ENCODE data around the gene MND1. TPM values are rescaled to one million over a fixed set of nuclear protein-coding genes. Genes with fewer than 3 reads are reported as not detected.

Gene MND1
- total RNA-seq, 2 experiments from 2014 or later, result 24.2 to 27.6 TPM

DNA sequence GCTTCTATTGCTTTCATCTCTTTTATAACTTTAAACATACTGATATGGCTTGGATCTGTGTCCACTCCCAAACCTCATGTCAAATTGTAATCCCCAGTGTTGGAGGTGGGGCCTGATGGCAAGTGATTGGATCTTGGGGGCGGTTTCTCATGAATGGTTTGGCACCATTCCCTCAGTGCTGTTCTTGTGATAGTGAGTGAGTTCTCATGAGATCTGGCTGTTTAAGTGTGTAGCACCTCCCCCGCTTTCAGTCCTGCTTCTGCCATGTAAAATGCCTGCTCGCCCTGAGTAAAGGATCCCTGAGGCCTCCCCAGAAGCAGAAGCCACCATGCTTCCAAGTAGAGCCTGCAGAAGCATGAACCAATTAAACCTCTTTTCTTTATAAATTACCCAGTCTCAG lies 17.7 kb downstream of the MND1 start:
- Mint-ChIP-seq H3K36me3 (ENCODE audit: low read depth) (peaks cover 76% of the 10 kb centered on the region), H3K4me3 (no peak overlapping the region)
- CTCF ChIA-PET, result interaction anchor here (0.9 kb wide), 1 partner anchor 10 kb away, joined by 3 read pairs; no protein-coding TSS in a partner anchor

GRCh38 chr4:153364061-153364460 lies 19.6 kb downstream of the MND1 start:
- H3K27me3 Mint-ChIP-seq, result no peaks in the 10 kb centered on the region
- H3K4me3 Mint-ChIP-seq, result no peak overlapping the region
- H3K36me3 Mint-ChIP-seq (ENCODE audit: low read depth), result peaks cover 81% of the 10 kb centered on the region
- POLR2A ChIA-PET, result no interaction called here
- no peak for DNase-seq
- CTCF ChIA-PET, result interaction anchor here (0.6 to 1.0 kb wide), 2 partner anchors 15 to 20 kb away, joined by 3 to 4 read pairs; no protein-coding TSS in a partner anchor
- H3K4me1 Mint-ChIP-seq, result peaks cover 20% of the 10 kb centered on the region
- H3K27ac Mint-ChIP-seq, result no peak overlapping the region
- H3K9me3 Mint-ChIP-seq, result peaks cover 3% of the 10 kb centered on the region

More for the DNA sequence above, 17.7 kb downstream of the MND1 start:
- H3K27ac Mint-ChIP-seq, result no peak overlapping the region
- peaks cover 15% of the 10 kb centered on the region for H3K4me1 Mint-ChIP-seq
- no peaks in the 10 kb centered on the region for H3K27me3 Mint-ChIP-seq
- no peak for DNase-seq
- peaks cover 3% of the 10 kb centered on the region for H3K9me3 Mint-ChIP-seq
- POLR2A ChIA-PET, result interaction anchor here (0.6 kb wide), 1 partner anchor 43 kb away, joined by 3 read pairs; no protein-coding TSS in a partner anchor

DNA sequence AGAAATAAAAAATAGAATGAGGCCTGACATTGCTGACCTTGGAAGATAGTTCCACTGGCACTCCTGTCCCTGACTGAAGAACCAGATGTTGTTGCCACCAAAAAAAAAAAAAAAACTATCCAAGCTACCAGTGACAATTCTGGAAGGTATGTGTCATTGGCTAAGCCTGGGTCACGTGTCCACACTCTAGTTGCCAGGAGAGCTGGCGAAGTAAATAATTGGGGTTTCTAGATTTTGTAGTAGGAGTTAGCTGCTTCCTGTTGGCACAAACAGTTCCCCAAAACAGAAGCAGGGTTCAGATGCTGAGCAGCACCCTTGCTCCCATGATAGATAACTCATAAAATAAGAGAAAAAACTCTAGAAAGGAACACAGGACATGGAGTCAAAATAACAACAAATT lies 20.5 kb downstream of the MND1 start:
- Mint-ChIP-seq H3K4me3 (no peak overlapping the region), H3K9me3 (peaks cover 3% of the 10 kb centered on the region), H3K27ac (no peak overlapping the region), H3K27me3 (no peaks in the 10 kb centered on the region), H3K36me3 (ENCODE audit: low read depth) (peaks cover 79% of the 10 kb centered on the region), H3K4me1 (peaks cover 20% of the 10 kb centered on the region)
- no peak for DNase-seq
- ChIA-PET CTCF (interaction anchor here (0.6 kb wide), 2 partner anchors 19 to 341 kb away, joined by 3 to 4 read pairs; no protein-coding TSS in a partner anchor), POLR2A (interaction anchor here (0.6 kb wide), 1 partner anchor 43 kb away, joined by 4 read pairs; no protein-coding TSS in a partner anchor)

DNA sequence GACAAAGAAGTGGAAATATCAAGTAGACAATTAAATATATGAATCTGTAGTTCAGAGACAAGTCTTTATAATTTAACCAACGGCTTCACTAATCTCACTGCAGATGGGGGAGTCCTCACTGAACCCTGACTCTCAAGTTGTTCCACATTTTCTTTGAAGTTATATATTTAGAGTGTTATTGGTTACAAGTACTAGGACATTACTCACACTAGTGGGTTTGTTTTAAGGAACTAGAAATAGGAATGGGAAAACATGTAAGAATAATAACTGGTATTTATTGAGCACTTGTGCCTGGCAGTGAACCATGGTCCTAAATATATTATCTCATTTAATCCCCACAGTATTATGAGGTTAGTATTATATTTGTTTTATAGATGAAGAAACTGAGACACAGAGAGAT lies 22.0 kb downstream of the MND1 start:
- peaks cover 20% of the 10 kb centered on the region for H3K4me1 Mint-ChIP-seq
- H3K36me3 Mint-ChIP-seq (ENCODE audit: low read depth), result peaks cover 83% of the 10 kb centered on the region
- H3K27ac Mint-ChIP-seq, result no peak overlapping the region
- H3K9me3 Mint-ChIP-seq, result peaks cover 3% of the 10 kb centered on the region
- H3K27me3 Mint-ChIP-seq, result no peaks in the 10 kb centered on the region
- H3K4me3 Mint-ChIP-seq, result no peak overlapping the region
- POLR2A ChIA-PET, result no interaction called here
- CTCF ChIA-PET, result no interaction called here
- DNase-seq, result no peak

DNA sequence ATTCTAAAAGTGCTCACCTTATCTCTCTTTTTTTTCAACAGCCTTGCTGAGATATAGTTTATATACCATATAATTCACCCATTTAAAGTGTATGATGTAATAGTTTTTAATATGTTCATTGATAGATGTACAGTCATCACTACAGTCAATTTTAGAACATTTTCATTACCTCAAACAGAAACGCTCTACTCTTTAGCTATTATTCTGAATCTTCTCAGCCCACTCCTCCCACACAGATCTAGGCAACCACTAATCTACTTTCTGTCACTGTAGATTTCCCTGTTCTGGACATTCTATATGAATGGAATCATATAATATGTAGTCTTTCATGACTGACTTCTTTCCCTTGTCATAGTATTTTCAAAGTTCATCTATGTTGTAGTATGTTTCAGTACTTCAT lies 22.6 kb downstream of the MND1 start:
- no peak overlapping the region for H3K4me3 Mint-ChIP-seq
- CTCF ChIA-PET, result no interaction called here
- no peaks in the 10 kb centered on the region for H3K27me3 Mint-ChIP-seq
- no peak for DNase-seq
- POLR2A ChIA-PET, result no interaction called here
- peaks cover 85% of the 10 kb centered on the region for H3K36me3 Mint-ChIP-seq (ENCODE audit: low read depth)
- peaks cover 20% of the 10 kb centered on the region for H3K4me1 Mint-ChIP-seq
- H3K9me3 Mint-ChIP-seq, result peaks cover 7% of the 10 kb centered on the region
- no peak overlapping the region for H3K27ac Mint-ChIP-seq

DNA sequence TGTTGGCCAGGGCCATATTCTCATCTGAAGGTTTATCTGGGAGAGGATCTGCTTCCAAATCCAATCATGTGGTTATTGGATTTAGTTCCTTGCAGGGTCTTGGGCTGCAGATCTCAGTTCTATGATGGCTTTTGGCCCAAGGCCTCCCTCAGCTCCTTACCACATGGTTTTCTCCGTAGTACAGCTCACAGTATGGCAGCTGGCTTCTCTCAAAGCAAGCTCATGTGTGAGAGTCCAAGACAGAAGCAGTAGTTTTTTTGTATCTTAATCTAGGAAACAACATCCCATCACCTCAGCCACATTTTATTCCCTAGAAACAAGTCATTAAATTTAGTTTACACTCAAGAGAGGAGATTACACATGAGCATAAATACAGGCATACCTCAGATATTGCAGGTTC lies 24.5 kb downstream of the MND1 start:
- ChIA-PET POLR2A (no interaction called here), CTCF (no interaction called here)
- Mint-ChIP-seq H3K4me1 (peaks cover 17% of the 10 kb centered on the region), H3K36me3 (ENCODE audit: low read depth) (peaks cover 81% of the 10 kb centered on the region), H3K27me3 (no peaks in the 10 kb centered on the region), H3K4me3 (no peak overlapping the region), H3K27ac (no peak overlapping the region), H3K9me3 (peaks cover 11% of the 10 kb centered on the region)
- no peak for DNase-seq

DNA sequence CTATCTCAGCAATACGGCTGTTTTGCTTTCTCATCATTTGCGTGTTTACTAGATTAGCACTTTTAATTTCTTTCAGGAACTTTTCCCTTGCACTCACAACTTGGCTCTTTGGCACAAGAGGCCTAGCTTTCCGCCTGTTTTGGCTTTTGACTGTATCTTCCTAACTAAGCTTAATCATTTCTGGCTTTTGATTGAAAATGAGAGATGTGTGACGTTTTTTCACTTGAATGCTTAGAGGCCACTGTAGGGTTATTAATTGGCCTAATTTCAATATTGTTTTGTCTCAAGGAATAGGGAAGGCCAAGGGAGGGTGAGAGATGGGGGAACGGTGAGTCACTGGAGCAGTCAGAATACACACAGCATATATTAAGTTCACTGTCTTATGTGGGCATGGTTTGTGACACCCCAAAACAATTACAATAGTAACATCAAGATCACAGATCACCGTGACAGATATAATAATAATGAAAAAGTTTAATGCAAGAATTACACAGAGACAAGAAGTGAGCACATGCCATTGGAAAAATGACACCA lies 27.3 kb downstream of the MND1 start:
- POLR2A ChIA-PET, result no interaction called here
- H3K36me3 Mint-ChIP-seq (ENCODE audit: low read depth), result peaks cover 71% of the 10 kb centered on the region
- H3K4me1 Mint-ChIP-seq, result peaks cover 14% of the 10 kb centered on the region
- H3K4me3 Mint-ChIP-seq, result no peak overlapping the region
- no peaks in the 10 kb centered on the region for H3K27me3 Mint-ChIP-seq
- DNase-seq, result no peak
- peaks cover 11% of the 10 kb centered on the region for H3K9me3 Mint-ChIP-seq
- no peak overlapping the region for H3K27ac Mint-ChIP-seq
- CTCF ChIA-PET, result interaction anchor here (1.0 to 1.5 kb wide), 3 partner anchors 9 to 202 kb away, joined by 3 to 4 read pairs (median 3); no protein-coding TSS in a partner anchor

DNA sequence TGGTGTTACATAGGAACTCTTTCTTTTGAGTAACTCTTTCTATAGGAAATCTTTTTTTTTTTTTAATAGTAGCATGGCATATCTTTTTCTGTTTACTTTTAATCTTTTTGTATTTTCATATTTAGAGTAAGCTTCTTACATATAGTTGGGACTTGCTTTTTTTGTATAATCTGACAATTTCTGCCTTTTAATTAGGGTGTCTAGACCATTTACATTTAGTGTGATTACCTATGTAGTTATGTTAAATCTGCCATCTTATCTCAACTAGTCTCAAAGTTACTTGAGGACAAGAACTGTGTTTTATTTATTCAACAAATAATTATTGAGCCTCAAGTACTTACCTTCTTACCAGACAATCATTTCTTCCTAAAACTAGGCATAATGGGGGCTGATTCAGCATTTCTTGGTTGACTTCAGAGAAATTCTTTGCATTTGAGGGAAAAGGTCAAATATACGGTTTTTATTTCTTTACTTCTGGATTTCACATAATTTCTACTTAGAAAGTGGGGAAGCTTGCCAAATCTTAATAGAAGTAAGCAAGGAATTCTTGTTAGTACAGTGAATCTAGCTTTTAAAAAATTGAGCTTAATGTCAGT lies 28.6 kb downstream of the MND1 start:
- peaks cover 58% of the 10 kb centered on the region for H3K36me3 Mint-ChIP-seq (ENCODE audit: low read depth)
- H3K27ac Mint-ChIP-seq, result no peak overlapping the region
- no peak overlapping the region for H3K4me3 Mint-ChIP-seq
- no peaks in the 10 kb centered on the region for H3K27me3 Mint-ChIP-seq
- peaks cover 1% of the 10 kb centered on the region for H3K4me1 Mint-ChIP-seq
- peaks cover 11% of the 10 kb centered on the region for H3K9me3 Mint-ChIP-seq
- DNase-seq, result no peak
- ChIA-PET CTCF (interaction anchor here (1.0 to 1.1 kb wide), 2 partner anchors 10 to 12 kb away, joined by 3 to 4 read pairs; no protein-coding TSS in a partner anchor), POLR2A (interaction anchor here (0.6 kb wide), 1 partner anchor 51 kb away, joined by 3 read pairs; no protein-coding TSS in a partner anchor)

DNA sequence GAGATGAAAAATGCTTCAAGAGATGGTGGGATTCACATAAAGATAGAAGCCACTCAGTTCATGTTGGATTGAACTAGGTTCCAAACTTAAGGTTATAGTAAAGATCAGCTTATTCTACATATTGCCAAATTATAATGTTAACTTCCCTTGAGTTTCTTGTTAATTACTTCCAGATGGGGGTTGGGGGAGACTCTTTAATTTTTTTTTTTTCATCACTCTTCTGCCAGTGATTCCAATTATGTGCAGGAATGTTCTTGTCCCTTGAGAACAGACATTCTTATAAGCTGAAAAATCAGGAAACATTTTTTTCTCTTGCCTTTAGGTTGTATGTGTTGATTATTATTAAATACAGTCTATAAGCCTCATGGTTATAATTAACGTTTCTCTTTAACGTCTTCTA lies 30.0 kb downstream of the MND1 start:
- POLR2A ChIA-PET, result no interaction called here
- peaks cover 11% of the 10 kb centered on the region for H3K9me3 Mint-ChIP-seq
- peaks cover 46% of the 10 kb centered on the region for H3K36me3 Mint-ChIP-seq (ENCODE audit: low read depth)

GRCh38 chr4:153375303-153375702 lies 30.8 kb downstream of the MND1 start:
- POLR2A ChIA-PET, result no interaction called here
- Mint-ChIP-seq H3K36me3 (ENCODE audit: low read depth) (peaks cover 38% of the 10 kb centered on the region), H3K9me3 (peaks cover 11% of the 10 kb centered on the region), H3K4me3 (no peak overlapping the region), H3K4me1 (no peaks in the 10 kb centered on the region), H3K27me3 (no peaks in the 10 kb centered on the region), H3K27ac (no peak overlapping the region)
- CTCF ChIA-PET, result interaction anchor here (0.9 to 1.2 kb wide), 3 partner anchors 16 to 275 kb away, joined by 3 read pairs; no protein-coding TSS in a partner anchor
- DNase-seq, result no peak

More for the DNA sequence above, 30.0 kb downstream of the MND1 start:
- DNase-seq, result no peak
- H3K4me3 Mint-ChIP-seq, result no peak overlapping the region
- H3K27ac Mint-ChIP-seq, result no peak overlapping the region
- no peaks in the 10 kb centered on the region for H3K27me3 Mint-ChIP-seq
- CTCF ChIA-PET, result interaction anchor here (0.9 to 1.2 kb wide), 5 partner anchors 11 to 276 kb away, joined by 3 to 4 read pairs (median 3); no protein-coding TSS in a partner anchor
- H3K4me1 Mint-ChIP-seq, result no peaks in the 10 kb centered on the region

DNA sequence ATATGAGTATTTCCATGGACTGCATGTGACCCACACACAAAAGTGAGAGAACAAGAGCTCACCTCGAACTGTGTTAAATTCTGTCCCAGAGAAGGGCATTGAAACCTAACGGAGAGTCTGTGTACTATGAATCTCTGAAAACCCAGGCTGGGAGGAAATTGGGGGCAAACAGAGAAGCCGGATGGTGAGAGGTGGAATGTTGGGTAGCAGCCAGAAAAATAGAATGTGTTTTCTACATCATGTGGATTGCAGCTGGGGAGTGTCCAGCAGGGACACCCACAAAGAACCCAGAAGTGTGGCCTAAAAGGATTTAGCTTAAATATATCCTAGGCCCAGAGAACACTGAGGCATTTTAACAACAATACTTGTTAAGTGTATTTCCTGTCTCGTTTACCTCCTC lies 38.6 kb downstream of the MND1 start:
- DNase-seq, result no peak
- Mint-ChIP-seq H3K4me1 (no peaks in the 10 kb centered on the region), H3K27me3 (no peaks in the 10 kb centered on the region), H3K27ac (no peak overlapping the region), H3K9me3 (no peaks in the 10 kb centered on the region), H3K4me3 (no peak overlapping the region), H3K36me3 (ENCODE audit: low read depth) (peaks cover 12% of the 10 kb centered on the region)
- ChIA-PET CTCF (interaction anchor here (0.7 kb wide), 1 partner anchor 15 kb away, joined by 4 read pairs; no protein-coding TSS in a partner anchor), POLR2A (no interaction called here)

GRCh38 chr4:153384160-153384559 lies 39.7 kb downstream of the MND1 start:
- Mint-ChIP-seq H3K27me3 (no peaks in the 10 kb centered on the region), H3K9me3 (no peaks in the 10 kb centered on the region), H3K4me1 (no peaks in the 10 kb centered on the region), H3K36me3 (ENCODE audit: low read depth) (peaks cover 15% of the 10 kb centered on the region), H3K27ac (no peak overlapping the region), H3K4me3 (no peak overlapping the region)
- ChIA-PET POLR2A (no interaction called here), CTCF (interaction anchor here (0.5 to 0.6 kb wide), 3 partner anchors 20 to 1209 kb away, joined by 3 to 4 read pairs (median 3); no protein-coding TSS in a partner anchor)
- DNase-seq, result no peak

GRCh38 chr4:153385784-153386183 lies 41.3 kb downstream of the MND1 start:
- ChIA-PET CTCF (interaction anchor here (0.7 to 1.0 kb wide), 2 partner anchors 12 to 177 kb away, joined by 3 to 4 read pairs; no protein-coding TSS in a partner anchor), POLR2A (no interaction called here)
- no peak for DNase-seq
- H3K4me1 Mint-ChIP-seq, result no peaks in the 10 kb centered on the region
- no peaks in the 10 kb centered on the region for H3K9me3 Mint-ChIP-seq
- no peaks in the 10 kb centered on the region for H3K27me3 Mint-ChIP-seq
- no peak overlapping the region for H3K4me3 Mint-ChIP-seq
- peaks cover 13% of the 10 kb centered on the region for H3K36me3 Mint-ChIP-seq (ENCODE audit: low read depth)
- no peak overlapping the region for H3K27ac Mint-ChIP-seq
